LNCaP clone FGC (cell line): ENCODE measurements around the gene MYCBP2.

Experiments used
- DNase-seq: peaks from one replicate; pipeline ENCODE4 v3.0.0-alpha.2; 2011; ENCODE audit warnings: low read depth
- H3K4me3 ChIP-seq: 2 replicates; pipeline ENCODE4 v1.5.1; 2011; ENCODE audit warnings: mild to moderate bottlenecking, low read depth, low read length, control low read depth
- TF ChIP-seq, protein P1 (sequence below): IDR thresholded peaks from 2 replicates; pipeline ENCODE4 v1.5.1; 2012; ENCODE audit warnings: mild to moderate bottlenecking; ENCODE audit not compliant: control insufficient read depth, insufficient read depth; ENCODE audit errors: extremely low read depth

The MYCBP2 gene

DNA sequence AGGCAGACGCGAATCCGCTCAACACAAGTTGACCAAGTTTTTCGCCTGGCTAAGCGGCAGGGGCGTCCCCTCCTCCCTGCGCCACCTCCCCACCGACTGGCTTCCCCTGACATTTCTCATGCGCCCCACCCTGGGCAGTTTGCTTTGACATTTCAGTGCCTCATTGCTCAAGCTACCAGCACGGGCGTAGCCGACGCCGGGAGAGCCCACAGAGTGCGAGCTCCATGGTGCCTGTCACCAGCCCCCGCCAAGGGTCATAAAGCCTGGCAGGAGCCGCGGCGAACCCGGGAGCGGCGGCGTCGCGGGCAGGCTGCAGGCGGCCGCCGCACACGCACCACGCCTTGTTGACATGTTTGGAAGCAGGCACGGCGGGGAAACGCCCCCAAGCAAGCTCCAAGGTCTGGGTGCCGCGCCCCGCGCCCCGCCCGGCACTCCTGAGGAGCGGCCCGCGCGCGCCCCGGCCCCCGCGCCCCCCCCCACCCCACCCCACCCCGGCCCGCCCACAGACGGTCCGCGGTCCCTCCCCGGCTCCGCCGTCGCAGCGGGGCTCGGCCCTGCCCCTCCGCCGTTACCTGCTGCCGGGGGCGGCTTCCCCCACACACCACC, 300.5 kb downstream of the MYCBP2 start:
- TF ChIP-seq, protein P1, sequence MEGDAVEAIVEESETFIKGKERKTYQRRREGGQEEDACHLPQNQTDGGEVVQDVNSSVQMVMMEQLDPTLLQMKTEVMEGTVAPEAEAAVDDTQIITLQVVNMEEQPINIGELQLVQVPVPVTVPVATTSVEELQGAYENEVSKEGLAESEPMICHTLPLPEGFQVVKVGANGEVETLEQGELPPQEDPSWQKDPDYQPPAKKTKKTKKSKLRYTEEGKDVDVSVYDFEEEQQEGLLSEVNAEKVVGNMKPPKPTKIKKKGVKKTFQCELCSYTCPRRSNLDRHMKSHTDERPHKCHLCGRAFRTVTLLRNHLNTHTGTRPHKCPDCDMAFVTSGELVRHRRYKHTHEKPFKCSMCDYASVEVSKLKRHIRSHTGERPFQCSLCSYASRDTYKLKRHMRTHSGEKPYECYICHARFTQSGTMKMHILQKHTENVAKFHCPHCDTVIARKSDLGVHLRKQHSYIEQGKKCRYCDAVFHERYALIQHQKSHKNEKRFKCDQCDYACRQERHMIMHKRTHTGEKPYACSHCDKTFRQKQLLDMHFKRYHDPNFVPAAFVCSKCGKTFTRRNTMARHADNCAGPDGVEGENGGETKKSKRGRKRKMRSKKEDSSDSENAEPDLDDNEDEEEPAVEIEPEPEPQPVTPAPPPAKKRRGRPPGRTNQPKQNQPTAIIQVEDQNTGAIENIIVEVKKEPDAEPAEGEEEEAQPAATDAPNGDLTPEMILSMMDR = no peak
- DNase-seq = no peak

DNA sequence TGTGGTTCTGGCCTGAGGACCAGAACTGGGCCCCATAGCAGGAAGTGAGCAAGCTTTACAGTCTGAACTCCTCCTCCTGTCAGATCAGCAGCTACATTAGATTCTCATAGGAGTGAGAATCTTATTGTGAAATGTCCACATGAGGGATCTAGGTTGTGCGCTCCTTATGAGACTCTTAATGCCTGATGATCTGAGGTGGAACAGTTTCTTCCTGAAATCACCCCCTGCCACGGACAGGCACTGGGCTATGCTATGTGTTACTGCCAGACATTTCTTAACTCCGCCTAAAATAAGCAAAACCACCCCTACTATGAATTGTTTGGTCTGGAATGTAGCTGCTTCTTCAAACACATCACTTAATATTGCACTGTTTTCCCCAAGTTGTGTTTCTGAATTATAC, 304.6 kb downstream of the MYCBP2 start:
- TF ChIP-seq, protein P1 = no peak
- no peak for DNase-seq

More for the DNA sequence above, 300.5 kb downstream of the MYCBP2 start:
- peak overlapping the region; percentile 76 for H3K4me3 ChIP-seq

DNA sequence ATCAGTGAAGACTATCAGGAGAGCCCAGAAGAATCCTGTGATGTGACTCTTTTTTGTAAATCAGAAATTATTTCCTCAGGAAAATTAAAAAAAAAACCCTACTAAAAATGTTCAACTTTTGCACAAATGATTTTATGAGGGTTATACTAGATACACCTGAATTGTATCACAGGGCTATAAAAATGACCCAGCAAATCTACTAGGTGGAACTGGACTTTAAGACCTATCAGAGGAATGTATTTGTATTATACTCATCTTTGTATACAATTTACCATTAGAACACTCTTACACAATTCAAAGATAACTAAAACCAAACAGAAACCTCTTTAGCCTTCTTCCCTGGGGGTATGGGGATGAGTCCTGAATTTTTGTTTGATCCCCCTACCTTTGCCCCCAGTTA, 307.1 kb downstream of the MYCBP2 start:
- TF ChIP-seq, protein P1 = no peak
- DNase-seq = no peak
- H3K4me3 ChIP-seq = no peak overlapping the region

More for the DNA sequence above, 304.6 kb downstream of the MYCBP2 start:
- H3K4me3 ChIP-seq = no peak overlapping the region

DNA sequence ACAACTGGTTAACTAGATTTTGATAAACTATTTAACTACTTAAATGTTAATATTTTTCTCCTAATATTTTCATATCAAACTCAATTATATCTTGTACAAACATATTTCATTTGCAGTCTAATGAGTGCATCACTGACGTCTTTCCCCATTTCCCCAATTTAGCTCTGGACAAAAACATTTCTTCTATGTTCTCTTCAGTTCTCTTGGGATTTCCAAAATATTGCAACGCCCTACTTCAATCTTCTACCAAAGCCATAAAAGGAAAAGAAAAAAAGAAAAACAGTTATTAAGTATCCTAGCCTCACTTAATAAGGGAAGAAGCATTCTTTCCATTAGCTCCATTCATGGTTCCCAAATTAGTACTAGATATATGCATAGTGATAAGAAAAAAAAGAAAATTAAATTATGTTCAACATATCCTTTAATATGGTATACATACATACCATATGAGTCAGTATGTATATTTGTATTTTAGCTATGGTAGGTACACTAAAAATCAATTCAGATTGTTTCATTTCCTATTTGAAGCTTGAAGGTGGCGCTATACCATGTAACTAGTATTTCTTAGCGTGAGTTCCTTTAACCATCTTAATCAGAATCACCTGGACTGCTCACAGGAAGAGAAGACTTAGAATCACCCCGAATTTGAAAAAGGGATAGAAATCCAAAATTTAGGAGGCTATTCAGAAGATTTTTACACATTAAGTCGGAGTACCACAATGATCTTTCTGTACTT, 309.8 kb downstream of the MYCBP2 start:
- DNase-seq = no peak
- no peak overlapping the region for H3K4me3 ChIP-seq
- TF ChIP-seq, protein P1 = 0 out of 2 replicates have a peak, but pooled peaks have one; percentile 2

DNA sequence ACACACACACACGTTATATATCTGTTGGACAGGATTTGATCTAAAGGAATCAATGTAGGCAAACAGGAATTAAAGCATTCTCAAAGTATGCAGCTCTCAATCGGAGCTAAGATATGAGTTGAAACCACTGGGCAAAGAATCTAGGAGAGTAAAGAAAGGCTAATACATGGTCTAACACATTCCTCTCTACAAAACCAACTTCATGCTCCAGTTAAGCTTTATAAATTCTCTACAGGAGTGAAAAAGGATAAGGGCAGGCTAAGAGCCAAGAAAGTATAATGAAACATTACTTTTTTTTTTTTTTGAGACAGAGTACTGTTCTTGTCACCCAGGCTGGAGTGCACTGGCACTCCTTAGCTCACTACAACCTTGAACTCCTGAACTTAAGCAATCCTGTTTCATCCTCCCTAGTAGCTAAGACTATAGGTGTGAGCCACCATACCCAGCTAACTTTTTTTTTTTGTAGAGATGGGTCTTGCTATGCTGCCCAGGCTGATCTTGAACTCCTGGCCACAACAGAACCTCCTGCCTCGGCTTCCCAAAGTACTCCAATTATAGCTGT, 310.6 kb downstream of the MYCBP2 start:
- no peak overlapping the region for H3K4me3 ChIP-seq
- no peak for DNase-seq
- TF ChIP-seq, protein P1 = no peak

DNA sequence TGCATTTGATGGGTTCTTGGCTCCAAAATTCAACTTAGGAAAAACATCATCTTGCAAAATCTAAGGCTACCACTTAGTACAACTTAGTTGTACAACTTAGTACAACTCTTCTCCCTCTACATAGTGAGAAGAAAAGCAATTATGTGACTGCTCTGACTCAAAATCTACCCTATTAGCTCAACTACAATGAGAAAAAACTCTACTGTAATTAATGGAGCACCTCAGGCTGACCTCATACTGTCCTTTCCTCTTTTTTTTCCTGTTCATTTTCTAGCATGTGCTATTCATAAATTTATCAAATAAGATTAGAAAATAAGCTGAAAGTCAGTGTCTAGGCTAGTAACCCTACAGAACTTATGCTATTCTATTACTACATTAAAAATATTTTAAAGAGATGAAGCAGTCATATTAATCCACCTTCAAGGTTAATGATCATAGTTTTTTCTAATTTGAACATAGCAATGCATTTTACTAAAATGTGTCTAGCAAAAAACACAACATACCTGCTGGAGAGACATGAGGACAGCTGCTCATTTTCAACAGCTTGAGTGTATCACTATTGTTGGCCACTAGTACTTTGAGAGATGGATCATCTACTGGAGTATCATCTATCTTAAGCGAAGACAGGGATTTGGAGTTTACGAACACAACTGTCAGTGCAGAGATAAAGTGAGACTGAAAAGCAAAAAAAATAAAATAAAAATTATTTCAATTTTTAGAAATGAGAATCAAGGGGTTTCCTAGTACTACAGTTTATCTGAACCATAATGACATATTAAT, 311.8 kb downstream of the MYCBP2 start:
- no peak overlapping the region for H3K4me3 ChIP-seq
- no peak for DNase-seq
- TF ChIP-seq, protein P1 = no peak
